Cardiac fibroblast (primary cell): Measurements from ENCODE around the gene GRID2.

Source experiments
- DNase-seq, 2 donors: peaks; one replicate each; pipeline versions ENCODE4 v3.0.0 to v3.0.0-alpha.2; 2010; ENCODE audit warnings: low read depth in 2 of 2
- H3K4me3 ChIP-seq, 2 donors: replicated peaks in 1 of 2; 1 replicate in 1 of 2; 2 replicates in 1 of 2; pipeline ENCODE4 v1.5.1; 2011; ENCODE audit warnings: low read depth in 2 of 2, low read length in 2 of 2, mild to moderate bottlenecking in 2 of 2, moderate library complexity in 1 of 2
- CTCF ChIP-seq: IDR thresholded peaks from one replicate; pipeline ENCODE4 v1.5.1; 2011; ENCODE audit warnings: low read depth, mild to moderate bottlenecking, low read length, inconsistent platforms

The GRID2 gene

DNA sequence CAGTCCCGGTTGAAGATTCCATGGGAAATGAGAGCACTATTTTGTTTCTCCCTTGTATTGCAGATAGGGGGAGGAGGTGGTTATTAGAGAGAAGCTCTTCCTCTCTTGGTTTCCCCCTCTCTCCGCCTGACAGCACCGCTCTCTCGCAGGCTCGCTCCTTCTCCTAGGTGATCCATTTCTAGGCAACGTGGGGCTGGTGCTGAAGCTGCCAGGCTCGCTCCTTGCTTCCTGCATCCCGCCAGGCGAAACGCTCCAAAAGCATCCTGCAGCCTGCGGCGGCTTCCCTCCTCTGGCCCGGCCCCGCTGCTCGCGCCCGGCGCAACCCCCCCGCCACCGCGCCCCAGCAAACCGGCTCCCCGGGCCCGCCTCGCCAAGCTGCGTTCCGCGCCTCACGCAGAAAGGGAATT, at the start of gene GRID2:
TSS of gene GRID2 (plus strand) at position 346 of the 407 bp plus-strand sequence.
- no peak for TF ChIP-seq CTCF
- H3K4me3 ChIP-seq = peak within 1 kb of the TSS in 1 of 2 donors; percentile 40

DNA sequence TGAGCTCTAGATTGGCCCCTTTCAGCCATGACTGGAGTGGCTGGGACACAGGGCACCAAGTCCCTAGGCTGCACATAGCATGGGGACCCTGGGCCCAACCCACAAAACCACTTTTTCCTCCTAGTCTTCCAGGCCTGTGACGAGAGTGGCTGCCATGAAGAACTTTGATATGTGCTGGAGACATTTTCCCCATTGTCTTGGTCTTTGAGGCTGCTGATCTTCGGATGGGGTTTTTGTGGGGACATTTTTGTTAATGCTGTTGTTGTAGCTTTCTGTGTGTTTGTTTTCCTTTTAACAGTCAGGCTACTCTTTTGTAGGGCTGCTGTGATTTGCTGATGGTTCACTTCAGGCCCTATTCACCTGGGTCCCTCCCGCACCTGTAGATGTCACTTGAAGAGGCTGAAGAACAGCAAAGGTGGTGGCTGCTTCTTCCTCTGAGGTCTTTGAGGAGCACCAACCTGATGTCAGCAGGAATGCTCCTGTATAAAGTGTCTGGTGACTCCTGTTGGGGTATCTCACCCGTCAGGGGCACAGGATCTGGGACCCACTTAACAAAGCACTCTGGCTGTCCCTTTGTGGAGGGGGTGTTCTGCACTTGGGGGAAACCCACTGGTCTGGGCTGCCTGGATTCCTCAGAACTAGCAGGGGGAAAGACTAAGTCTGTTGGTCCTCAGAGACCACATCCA, 49.6 kb upstream of the GRID2 start:
- no peak for TF ChIP-seq CTCF
- H3K4me3 ChIP-seq = no peak overlapping the region
- DNase-seq = no peak

More for the DNA sequence above, at the start of gene GRID2:
- DNase-seq = peak; percentile 2 to 8

- no peak for TF ChIP-seq CTCF
Measured at GRCh38 chr4:92254767-92255442, 48.9 kb upstream of the GRID2 start.

GRCh38 chr4:92255920-92256244, 47.9 kb upstream of the GRID2 start:
- TF ChIP-seq CTCF = no peak
- no peak overlapping the region for H3K4me3 ChIP-seq
- DNase-seq = no peak

More at GRCh38 chr4:92254767-92255442, 48.9 kb upstream of the GRID2 start:
- no peak overlapping the region for H3K4me3 ChIP-seq
- no peak for DNase-seq

- DNase-seq = no peak
- no peak for TF ChIP-seq CTCF
- no peak overlapping the region for H3K4me3 ChIP-seq
Measured at GRCh38 chr4:92257931-92258857, 45.6 kb upstream of the GRID2 start.

DNA sequence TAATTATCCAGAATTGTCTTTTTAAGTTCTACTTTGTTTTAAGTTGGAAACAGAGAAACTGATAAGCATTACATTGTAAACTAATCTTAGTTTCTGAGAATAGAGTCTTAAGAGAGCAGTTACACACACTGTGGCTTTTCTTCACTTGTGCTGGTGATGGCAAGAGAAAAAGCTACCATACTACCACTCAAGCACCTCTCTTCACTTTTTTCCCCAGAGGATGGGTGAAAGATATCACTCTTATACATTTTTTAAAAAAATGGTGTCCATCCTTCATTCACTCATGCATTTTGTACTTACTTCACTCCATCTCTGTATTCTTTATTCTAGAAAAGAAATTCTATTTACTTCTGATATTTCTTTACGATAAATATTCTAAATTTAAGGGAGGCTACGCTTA, 42.5 kb upstream of the GRID2 start:
- H3K4me3 ChIP-seq = no peak overlapping the region
- TF ChIP-seq CTCF = no peak
- DNase-seq = no peak
